AG09309 (cell line): ENCODE data around the gene SYNE3.
"Not testable (repeated sequence)": the region's sequence is repeated elsewhere in the genome, so short reads cannot be mapped to it uniquely, and the experiment has no call there.

Experiments used
- DNase-seq: peaks from one replicate; pipeline ENCODE4 v3.0.0-alpha.2; 2010; ENCODE audit warnings: low read depth
- H3K4me3 ChIP-seq: 2 replicates; pipeline ENCODE4 v1.5.1; 2011; ENCODE audit warnings: mild to moderate bottlenecking, low read depth, low read length, moderate library complexity; ENCODE audit not compliant: control insufficient read depth
- TF ChIP-seq, protein P1 (sequence below): IDR thresholded peaks from 2 replicates; pipeline ENCODE4 v1.5.1; 2011; ENCODE audit warnings: mild to moderate bottlenecking, low read depth, low read length, inconsistent platforms; ENCODE audit not compliant: insufficient read depth, control insufficient read depth; ENCODE audit errors: missing control alignments

Gene SYNE3

DNA sequence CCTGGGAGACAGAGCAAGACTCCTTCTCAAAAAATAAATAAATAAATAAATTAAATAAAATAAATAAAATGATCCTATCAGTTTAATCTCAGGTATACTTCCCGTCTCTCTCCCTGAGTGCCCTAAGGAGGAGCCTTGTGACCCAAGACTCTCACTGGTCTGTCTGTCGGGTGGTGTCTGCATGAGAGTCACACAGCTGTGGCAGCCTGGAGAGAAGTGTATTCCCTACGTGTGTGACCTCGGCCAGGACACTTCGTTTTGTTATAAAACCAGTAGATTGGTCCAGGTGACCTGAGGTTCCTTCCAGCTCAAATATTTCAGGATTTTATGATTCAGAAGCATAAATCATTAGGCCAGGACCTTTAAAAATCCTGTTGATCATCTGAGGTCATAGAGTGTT, 4.8 kb downstream of the SYNE3 start:
- TF ChIP-seq, protein P1, sequence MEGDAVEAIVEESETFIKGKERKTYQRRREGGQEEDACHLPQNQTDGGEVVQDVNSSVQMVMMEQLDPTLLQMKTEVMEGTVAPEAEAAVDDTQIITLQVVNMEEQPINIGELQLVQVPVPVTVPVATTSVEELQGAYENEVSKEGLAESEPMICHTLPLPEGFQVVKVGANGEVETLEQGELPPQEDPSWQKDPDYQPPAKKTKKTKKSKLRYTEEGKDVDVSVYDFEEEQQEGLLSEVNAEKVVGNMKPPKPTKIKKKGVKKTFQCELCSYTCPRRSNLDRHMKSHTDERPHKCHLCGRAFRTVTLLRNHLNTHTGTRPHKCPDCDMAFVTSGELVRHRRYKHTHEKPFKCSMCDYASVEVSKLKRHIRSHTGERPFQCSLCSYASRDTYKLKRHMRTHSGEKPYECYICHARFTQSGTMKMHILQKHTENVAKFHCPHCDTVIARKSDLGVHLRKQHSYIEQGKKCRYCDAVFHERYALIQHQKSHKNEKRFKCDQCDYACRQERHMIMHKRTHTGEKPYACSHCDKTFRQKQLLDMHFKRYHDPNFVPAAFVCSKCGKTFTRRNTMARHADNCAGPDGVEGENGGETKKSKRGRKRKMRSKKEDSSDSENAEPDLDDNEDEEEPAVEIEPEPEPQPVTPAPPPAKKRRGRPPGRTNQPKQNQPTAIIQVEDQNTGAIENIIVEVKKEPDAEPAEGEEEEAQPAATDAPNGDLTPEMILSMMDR, result no peak
- H3K4me3 ChIP-seq, result no peak overlapping the region
- no peak for DNase-seq

DNA sequence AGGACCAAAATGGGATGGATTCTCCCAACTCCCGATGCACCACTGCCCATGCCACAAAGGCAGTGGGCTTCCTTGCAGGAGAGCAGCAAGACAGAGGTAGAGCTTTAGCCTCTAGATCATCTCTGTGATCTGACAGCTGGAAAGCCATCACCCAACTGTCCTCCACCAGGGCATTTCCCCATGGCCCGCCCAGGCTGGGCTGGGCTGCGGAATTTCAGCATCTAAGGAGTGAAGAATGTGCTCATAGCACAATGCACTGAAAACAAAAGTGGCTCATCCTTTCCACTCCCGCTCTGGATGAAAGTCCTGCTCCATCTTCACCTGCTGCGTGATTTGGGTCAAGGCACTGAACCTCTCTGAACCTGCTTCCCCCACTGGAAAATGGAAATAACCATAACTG, 5.6 kb downstream of the SYNE3 start:
- DNase-seq, result no peak
- no peak overlapping the region for H3K4me3 ChIP-seq
- TF ChIP-seq, protein P1, result no peak

- not testable (repeated sequence) for H3K4me3 ChIP-seq, DNase-seq
These were observed 6.1 kb downstream of the SYNE3 start for GRCh38 chr14:95510344-95510743.

- TF ChIP-seq, protein P1, result no peak
- H3K4me3 ChIP-seq, result no peak overlapping the region
- DNase-seq, result no peak
These were observed 7.0 kb downstream of the SYNE3 start for GRCh38 chr14:95509495-95509894.

- TF ChIP-seq, protein P1, result no peak
- no peak overlapping the region for H3K4me3 ChIP-seq
- DNase-seq, result no peak
These were observed 8.1 kb downstream of the SYNE3 start for GRCh38 chr14:95508377-95508776.

- no peak overlapping the region for H3K4me3 ChIP-seq
- DNase-seq, result no peak
- TF ChIP-seq, protein P1, result no peak
These were observed 8.7 kb downstream of the SYNE3 start for GRCh38 chr14:95507701-95508103.

DNA sequence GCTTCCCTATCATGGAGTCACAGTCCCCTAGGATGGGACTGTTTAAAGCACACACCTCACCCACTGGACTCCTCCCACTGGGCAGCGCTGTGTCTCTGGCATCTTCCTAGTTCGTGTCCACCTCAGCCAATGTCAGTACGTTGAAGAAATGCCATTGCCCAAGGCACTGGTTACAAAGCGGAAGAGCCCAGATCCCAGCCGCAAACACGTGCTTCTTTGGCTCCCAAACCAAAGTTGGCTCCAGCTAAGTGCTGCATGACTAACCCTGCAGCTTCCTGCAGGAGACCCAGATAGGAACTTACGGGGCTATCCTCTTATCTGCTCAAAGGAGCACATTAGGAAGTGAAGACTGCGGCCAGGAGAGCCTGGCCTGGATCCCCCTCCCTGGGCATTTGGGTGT, 9.3 kb downstream of the SYNE3 start:
- no peak overlapping the region for H3K4me3 ChIP-seq
- peak; percentile 87 for DNase-seq
- TF ChIP-seq, protein P1, result no peak
